IMR-90 (cell line): Measurements from ENCODE around the gene BBS1. TPM values are rescaled to one million over a fixed set of nuclear protein-coding genes. Genes with fewer than 3 reads are reported as not detected.

ENCODE experiments used
- ATAC-seq: fragments of 200-7000 bp; cut with Tn5 transposase; 2 replicates; pipeline ENCODE4 v1.9.1; 2020; ENCODE audit warnings: low read depth, mild to moderate bottlenecking, moderate library complexity
- BruUV-seq: library from RNA; stranded (reverse); fragments of 400-500 nt; replicated peaks from 2 replicates; lab custom pipeline; 2021; lab: Mats Ljungman, UMichigan
- CTCF ChIA-PET: fragments of 300-600 bp; formaldehyde crosslinking; extraction: SDS; loops from one replicate; lab custom pipeline; 2021; ENCODE audit warnings: antibody characterized with exemption; lab: Yijun Ruan, JAX
- POLR2A ChIA-PET: fragments of 300-600 bp; sonication (Branson Sonifier 250); formaldehyde crosslinking; loops from one replicate; lab custom pipeline; 2022; ENCODE audit warnings: antibody characterized with exemption; ENCODE audit not compliant: unreplicated experiment; lab: Charles Lee
- DNase-seq: peaks from one replicate; pipeline ENCODE4 v3.0.0; 2013
- H2AFZ ChIP-seq: replicated peaks from 2 replicates; pipeline ENCODE3; 2013; ENCODE audit warnings: low read length, mild to moderate bottlenecking; ENCODE audit not compliant: poor library complexity
- H2AK5ac ChIP-seq: 2 replicates; pipeline ENCODE4 v1.6.1; 2013; ENCODE audit warnings: low read depth, low read length, inconsistent platforms
- H2AK9ac ChIP-seq: replicated peaks from 2 replicates; pipeline ENCODE3; 2013; ENCODE audit warnings: mild to moderate bottlenecking, low read depth, low read length, moderate library complexity; ENCODE audit not compliant: poor library complexity
- H2BK120ac ChIP-seq: 2 replicates; pipeline ENCODE4 v1.6.1; 2013; ENCODE audit warnings: low read depth, low read length, inconsistent platforms
- H2BK15ac ChIP-seq: 3 replicates; pipeline ENCODE4 v1.6.1; 2013; ENCODE audit warnings: low read depth, low read length, inconsistent platforms
- H2BK20ac ChIP-seq: 2 replicates; pipeline ENCODE4 v1.6.1; 2013; ENCODE audit warnings: low read depth, mild to moderate bottlenecking, inconsistent platforms, low read length, moderate library complexity
- H2BK5ac ChIP-seq: 2 replicates; pipeline ENCODE4 v1.6.1; 2013; ENCODE audit warnings: mild to moderate bottlenecking, low read depth, low read length, inconsistent platforms; ENCODE audit not compliant: poor library complexity, severe bottlenecking
- H3K14ac ChIP-seq: replicated peaks from 2 replicates; pipeline ENCODE4 v1.6.1; 2013; ENCODE audit warnings: low read depth, low read length, inconsistent platforms
- H3K18ac ChIP-seq: 2 replicates; pipeline ENCODE4 v1.6.1; 2013; ENCODE audit warnings: low read depth, low read length, control low read depth
- H3K23ac ChIP-seq: 2 replicates; pipeline ENCODE4 v1.6.1; 2013; ENCODE audit warnings: low read depth, low read length, inconsistent platforms
- H3K27ac ChIP-seq: 2 replicates; pipeline ENCODE4 v1.5.1; 2013; ENCODE audit warnings: mild to moderate bottlenecking, control low read depth, low read length; ENCODE audit not compliant: insufficient read depth
- H3K27me3 ChIP-seq: 2 replicates; pipeline ENCODE4 v1.6.1; 2013; ENCODE audit warnings: low read length; ENCODE audit not compliant: control insufficient read depth, insufficient read depth
- H3K36me3 ChIP-seq: 2 replicates; pipeline ENCODE4 v1.6.1; 2013; ENCODE audit warnings: low read length, mixed read lengths; ENCODE audit not compliant: control insufficient read depth, insufficient read depth
- H3K4ac ChIP-seq: 2 replicates; pipeline ENCODE4 v1.6.1; 2013; ENCODE audit warnings: low read depth, low read length, inconsistent platforms
- H3K4me1 ChIP-seq: 2 replicates; pipeline ENCODE4 v1.6.1; 2013; ENCODE audit warnings: low read length, mixed read lengths; ENCODE audit not compliant: control insufficient read depth, insufficient read depth
- H3K4me2 ChIP-seq: 2 replicates; pipeline ENCODE4 v1.6.1; 2013; ENCODE audit warnings: low read depth, mild to moderate bottlenecking, control low read depth, low read length, moderate library complexity
- H3K4me3 ChIP-seq: 2 replicates; pipeline ENCODE4 v1.5.1; 2013; ENCODE audit warnings: low read depth, mild to moderate bottlenecking, control low read depth, low read length, moderate library complexity; ENCODE audit not compliant: insufficient read depth
- H3K56ac ChIP-seq: 2 replicates; pipeline ENCODE4 v1.6.1; 2013; ENCODE audit warnings: low read length, inconsistent platforms; ENCODE audit not compliant: insufficient read depth; ENCODE audit errors: extremely low read depth
- H3K79me1 ChIP-seq, 2 experiments: 2 replicates each; pipeline ENCODE4 v1.6.1; 2013; ENCODE audit warnings: low read length in 2 of 2, inconsistent platforms in 1 of 2, low read depth in 1 of 2
- H3K9ac ChIP-seq: 2 replicates; pipeline ENCODE4 v1.6.1; 2013; ENCODE audit warnings: low read depth, low read length, control low read depth
- H3K9me1 ChIP-seq: 2 replicates; pipeline ENCODE4 v1.6.1; 2013; ENCODE audit warnings: low read length, inconsistent platforms; ENCODE audit not compliant: insufficient read depth
- H3K9me3 ChIP-seq: 2 replicates; pipeline ENCODE4 v1.6.1; 2013; ENCODE audit warnings: low read length; ENCODE audit not compliant: control insufficient read depth, insufficient read depth
- H4K20me1 ChIP-seq: 2 replicates; pipeline ENCODE4 v1.6.1; 2013; ENCODE audit warnings: low read length, inconsistent platforms; ENCODE audit not compliant: insufficient read depth
- H4K5ac ChIP-seq: 2 replicates; pipeline ENCODE4 v1.6.1; 2013; ENCODE audit warnings: mild to moderate bottlenecking, low read depth, low read length, control low read depth
- H4K8ac ChIP-seq, 2 experiments: 2 replicates each; pipeline ENCODE4 v1.6.1; 2013; ENCODE audit warnings: low read depth in 2 of 2, low read length in 2 of 2, control low read depth in 1 of 2, inconsistent platforms in 1 of 2
- H4K91ac ChIP-seq: 2 replicates; pipeline ENCODE4 v1.6.1; 2013; ENCODE audit warnings: low read depth, low read length, inconsistent platforms; ENCODE audit not compliant: insufficient read depth
- BHLHE40 ChIP-seq: fragments of 150-350 bp; IDR thresholded peaks from 2 replicates; pipeline ENCODE4 v1.6.1; 2016; ENCODE audit warnings: mild to moderate bottlenecking, low read depth, low read length
- CEBPB ChIP-seq: IDR thresholded peaks from 2 replicates; pipeline ENCODE4 v1.6.1; 2012; ENCODE audit warnings: low read depth, low read length, improper control_type of control experiment
- CHD1 ChIP-seq: IDR thresholded peaks from 2 replicates; pipeline ENCODE4 v1.6.1; 2012; ENCODE audit warnings: low read depth, low read length, improper control_type of control experiment
- CTCF ChIP-seq: conservative IDR thresholded peaks from 2 replicates; pipeline ENCODE4 v1.5.1; 2012; ENCODE audit warnings: mild to moderate bottlenecking, low read depth, low read length, improper control_type of control experiment
- ELK1 ChIP-seq: fragments of 150-350 bp; IDR thresholded peaks from 2 replicates; pipeline ENCODE4 v1.6.1; 2016; ENCODE audit warnings: low read depth, mild to moderate bottlenecking, low read length, moderate library complexity, borderline replicate concordance
- FOS ChIP-seq: fragments of 150-350 bp; IDR thresholded peaks from 2 replicates; pipeline ENCODE4 v1.6.1; 2016; ENCODE audit warnings: low read depth, low read length
- MAFK ChIP-seq: IDR thresholded peaks from 2 replicates; pipeline ENCODE4 v1.6.1; 2012; ENCODE audit warnings: low read depth, low read length, improper control_type of control experiment
- MAZ ChIP-seq: IDR thresholded peaks from 2 replicates; pipeline ENCODE4 v1.6.1; 2012; ENCODE audit warnings: low read depth, mild to moderate bottlenecking, low read length, improper control_type of control experiment, moderate library complexity, borderline replicate concordance
- NFE2L2 ChIP-seq: fragments of 150-350 bp; IDR thresholded peaks from 2 replicates; pipeline ENCODE4 v1.6.1; 2016; ENCODE audit warnings: low read depth, mild to moderate bottlenecking, low read length
- POLR2A ChIP-seq: IDR thresholded peaks from 2 replicates; pipeline ENCODE4 v1.6.1; 2012; ENCODE audit warnings: mild to moderate bottlenecking, low read depth, low read length
- RAD21 ChIP-seq: IDR thresholded peaks from 2 replicates; pipeline ENCODE4 v1.6.1; 2012; ENCODE audit warnings: low read length, improper control_type of control experiment
- RFX5 ChIP-seq: IDR thresholded peaks from 2 replicates; pipeline ENCODE4 v1.8.0; 2012; ENCODE audit warnings: low read depth, mild to moderate bottlenecking, low read length, moderate library complexity
- SMC3 ChIP-seq: fragments of 150-350 bp; IDR thresholded peaks from 2 replicates; pipeline ENCODE4 v1.6.1; 2016; ENCODE audit warnings: low read depth, mild to moderate bottlenecking, antibody characterized with exemption, low read length, moderate library complexity
- USF2 ChIP-seq: fragments of 150-350 bp; IDR thresholded peaks from 2 replicates; pipeline ENCODE4 v1.6.1; 2017; ENCODE audit warnings: mild to moderate bottlenecking, antibody characterized with exemption, low read length, low read depth
- WGBS, 2 experiments: methylation state at CpG; one replicate each; pipeline versions ENCODE4 v1.1.5 to v1.1.7; 2013; ENCODE audit warnings: missing lambda C conversion rate in 2 of 2; ENCODE audit not compliant: insufficient read length in 1 of 2; ENCODE audit errors: extremely low coverage in 2 of 2; 5-methylcytosine and 5-hydroxymethylcytosine counted together
- dilution Hi-C: fragments of 300-500 bp; cut with HindIII; formaldehyde crosslinking; loops from one replicate; pipeline ENCODE4 v1.14.3; 2018; ENCODE audit warnings: low sequenced_read_pairs; ENCODE audit not compliant: unreplicated experiment
- in situ Hi-C: fragments of 300-500 bp; cut with MboI; formaldehyde crosslinking; loops from 3 replicates; pipeline ENCODE4 v1.14.3; 2019; ENCODE audit warnings: low sequenced_read_pairs, inconsistent platforms, mixed read lengths
- intact Hi-C: fragments of 100-400 bp; cut with micrococcal nuclease; formaldehyde crosslinking; loops from 2 replicates; pipeline ENCODE4 v1.10.0; 2022
- polyA plus RNA-seq, 3 experiments: library from polyadenylated mRNA; depleted of rRNA; stranded (reverse); fragments of >200 nt; gene quantifications; 2 replicates each; pipeline ENCODE4 v1.2.3, GENCODE V29; 2012; ENCODE audit warnings: low replicate concordance in 1 of 3
- total RNA-seq: library from RNA; depleted of rRNA; stranded (reverse); fragments of >200 nt; gene quantifications from 2 replicates; pipeline ENCODE4 v1.2.3, GENCODE V29; 2012

BBS1 gene
- total and polyA plus RNA-seq, 2 of the 4 experiments (the other 2 are of a cell fraction) = 16.5 to 20.6 TPM

GRCh38 chr11:66529655-66530054, 19.2 kb downstream of the BBS1 start:
- H3K4ac ChIP-seq = no peak overlapping the region
- 82% methylated on average over 11 of the region's 13 CpGs; no CpG with 5 or more reads in 1 of the 2 experiments for WGBS, 2 experiments

More at GRCh38 chr11:66529655-66530054, 19.2 kb downstream of the BBS1 start:
- dilution Hi-C loops (no loop called here), in situ Hi-C loops (no loop called here), intact Hi-C loops (no loop called here)
- ChIA-PET CTCF (no interaction called here), POLR2A (no interaction called here)
- no peak overlapping the region for H3K4me3 ChIP-seq
- H2BK5ac ChIP-seq = no peak overlapping the region
- no peaks in the 10 kb centered on the region for H3K9me3 ChIP-seq
- TF ChIP-seq FOS (no peak), POLR2A (no peak), CHD1 (no peak), BHLHE40 (no peak), SMC3 (no peak), MAFK (no peak), USF2 (no peak), RAD21 (no peak), CEBPB (no peak), RFX5 (no peak), CTCF (no peak), ELK1 (no peak), MAZ (no peak), NFE2L2 (no peak)
- no peak overlapping the region for H3K9ac ChIP-seq
- no peak overlapping the region for H2BK120ac ChIP-seq
- H2BK15ac ChIP-seq = no peak overlapping the region
- no peak overlapping the region for H2AFZ ChIP-seq
- DNase-seq (no peak), ATAC-seq (no peak)
- H4K8ac ChIP-seq = no peak overlapping the region
- H2AK5ac ChIP-seq = no peak overlapping the region
- no peak overlapping the region for H3K4me2 ChIP-seq
- H3K36me3 ChIP-seq = peaks cover 4% of the 10 kb centered on the region
- no peaks in the 10 kb centered on the region for H3K27me3 ChIP-seq
- no peak overlapping the region for H2BK20ac ChIP-seq
- H4K91ac ChIP-seq = no peak overlapping the region
- H3K79me1 ChIP-seq = no peaks in the 10 kb centered on the region
- H3K4me1 ChIP-seq = no peaks in the 10 kb centered on the region
- no peak overlapping the region for H3K27ac ChIP-seq
- H3K9me1 ChIP-seq = 0 out of 2 replicates have a peak, but pooled peaks cover 3% of the 10 kb centered on the region
- no peaks in the 10 kb centered on the region; the same call in 1 of the 2 replicates for H4K20me1 ChIP-seq
- H3K14ac ChIP-seq = no peak overlapping the region
- H2AK9ac ChIP-seq = no peak overlapping the region
- no peak overlapping the region for H3K56ac ChIP-seq
- H4K5ac ChIP-seq = no peak overlapping the region
- no peak overlapping the region for H3K18ac ChIP-seq
- no peak overlapping the region for H3K23ac ChIP-seq
- BruUV-seq = no TSS peak
